Measurements from ENCODE around the gene NECAB2.

Gene NECAB2

GRCh38 chr16:83942074-83942473, 26.0 kb upstream of the NECAB2 start:
- no peak overlapping the region for H3K27ac ChIP-seq (ENCODE audit: insufficient read depth in 1 of 2, low read depth in 1 of 2, low read length in 2 of 2, poor library complexity in 1 of 2, severe bottlenecking in 2 of 2)
- no peaks in the 10 kb centered on the region for H3K4me1 ChIP-seq (ENCODE audit: control extremely low read depth in 1 of 4, control insufficient read depth in 4 of 4, insufficient read depth in 4 of 4, low read length in 3 of 4)
- 95% methylated on average over 10 of the region's 14 CpGs for WGBS (ENCODE audit: insufficient coverage)
- DNase-seq: no peak
- POLR2A ChIA-PET: no interaction called here
- H3K4me3 ChIP-seq (ENCODE audit: control insufficient read depth in 1 of 7, extremely low read depth in 1 of 7, insufficient read depth in 4 of 7, low read depth in 2 of 7, low read length in 6 of 7): no peak overlapping the region
- no peaks in the 10 kb centered on the region for H3K9me3 ChIP-seq (ENCODE audit: control extremely low read depth in 1 of 5, control insufficient read depth in 4 of 5, insufficient read depth in 2 of 5, low read depth in 1 of 5, low read length in 4 of 5)
- no peaks in the 10 kb centered on the region for H3K27me3 ChIP-seq (replicated peaks in 2 of 5; ENCODE audit: control insufficient read depth in 4 of 5, insufficient read depth in 5 of 5, low read length in 4 of 5)
- H3K36me3 ChIP-seq (ENCODE audit: control insufficient read depth in 4 of 4, insufficient read depth in 4 of 4, low read length in 3 of 4): no peaks in the 10 kb centered on the region
- CTCF ChIA-PET: interaction anchor here (1.3 kb wide), 1 partner anchor 13 kb away, joined by 4 read pairs; no protein-coding TSS in a partner anchor

DNA sequence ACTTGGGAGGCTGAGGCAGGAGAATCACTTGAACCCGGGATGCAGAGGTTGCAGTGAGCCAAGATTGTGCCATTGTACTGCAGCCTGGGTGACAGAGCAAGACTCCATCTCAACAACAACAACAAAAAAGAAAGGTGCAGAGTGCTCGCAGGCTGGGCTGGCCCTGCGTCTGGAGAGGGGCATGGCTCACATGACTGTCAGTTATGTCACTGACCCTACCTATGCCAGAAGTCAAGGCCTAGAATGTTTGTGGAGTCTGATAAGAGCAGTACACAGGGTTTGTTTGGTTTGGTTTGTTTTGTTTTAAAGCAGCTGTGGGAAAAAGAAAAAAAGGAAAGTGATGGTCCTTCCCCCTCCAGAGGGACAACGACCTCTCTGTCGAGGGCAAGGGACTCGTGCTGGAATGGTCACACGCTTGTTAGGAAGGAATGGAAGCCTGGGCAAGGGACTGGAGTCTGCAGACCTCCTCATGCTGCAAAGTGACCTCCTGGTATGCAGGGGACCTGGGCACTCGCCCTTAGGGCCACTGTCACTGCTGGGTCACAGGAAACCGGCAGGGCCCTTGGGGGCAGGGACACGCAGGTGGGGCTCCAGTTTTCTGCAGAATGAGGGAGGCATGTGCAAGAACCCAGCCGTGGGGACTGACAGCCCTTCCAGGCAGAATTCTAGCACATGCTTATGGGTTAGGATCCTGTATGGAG, 25.1 kb upstream of the NECAB2 start:
- Histone ChIP-seq H3K36me3 (ENCODE audit: control insufficient read depth in 4 of 4, insufficient read depth in 4 of 4, low read length in 3 of 4) (no peaks in the 10 kb centered on the region), H3K27ac (ENCODE audit: insufficient read depth in 1 of 2, low read depth in 1 of 2, low read length in 2 of 2, poor library complexity in 1 of 2, severe bottlenecking in 2 of 2) (no peak overlapping the region), H3K4me1 (ENCODE audit: control extremely low read depth in 1 of 4, control insufficient read depth in 4 of 4, insufficient read depth in 4 of 4, low read length in 3 of 4) (no peaks in the 10 kb centered on the region), H3K9me3 (ENCODE audit: control extremely low read depth in 1 of 5, control insufficient read depth in 4 of 5, insufficient read depth in 2 of 5, low read depth in 1 of 5, low read length in 4 of 5) (no peaks in the 10 kb centered on the region), H3K4me3 (ENCODE audit: control insufficient read depth in 1 of 7, extremely low read depth in 1 of 7, insufficient read depth in 4 of 7, low read depth in 2 of 7, low read length in 6 of 7) (no peak overlapping the region), H3K27me3 (replicated peaks in 2 of 5; ENCODE audit: control insufficient read depth in 4 of 5, insufficient read depth in 5 of 5, low read length in 4 of 5) (no peaks in the 10 kb centered on the region)
- CTCF ChIA-PET: no interaction called here
- WGBS (ENCODE audit: insufficient coverage): 93% methylated on average over 9 of the region's 11 CpGs
- no peak for DNase-seq
- POLR2A ChIA-PET: no interaction called here

- Histone ChIP-seq H3K9me3 (ENCODE audit: control extremely low read depth in 1 of 5, control insufficient read depth in 4 of 5, insufficient read depth in 2 of 5, low read depth in 1 of 5, low read length in 4 of 5) (no peaks in the 10 kb centered on the region), H3K4me1 (ENCODE audit: control extremely low read depth in 1 of 4, control insufficient read depth in 4 of 4, insufficient read depth in 4 of 4, low read length in 3 of 4) (no peaks in the 10 kb centered on the region), H3K27ac (ENCODE audit: insufficient read depth in 1 of 2, low read depth in 1 of 2, low read length in 2 of 2, poor library complexity in 1 of 2, severe bottlenecking in 2 of 2) (no peak overlapping the region), H3K4me3 (ENCODE audit: control insufficient read depth in 1 of 7, extremely low read depth in 1 of 7, insufficient read depth in 4 of 7, low read depth in 2 of 7, low read length in 6 of 7) (no peak overlapping the region), H3K36me3 (ENCODE audit: control insufficient read depth in 4 of 4, insufficient read depth in 4 of 4, low read length in 3 of 4) (no peaks in the 10 kb centered on the region), H3K27me3 (replicated peaks in 2 of 5; ENCODE audit: control insufficient read depth in 4 of 5, insufficient read depth in 5 of 5, low read length in 4 of 5) (no peaks in the 10 kb centered on the region)
- POLR2A ChIA-PET: no interaction called here
- CTCF ChIA-PET: interaction anchor here (1.2 kb wide), 1 partner anchor 15 kb away, joined by 4 read pairs; no protein-coding TSS in a partner anchor
- DNase-seq: no peak
- 95% methylated on average over 10 of the region's 10 CpGs for whole genome bisulfite sequencing (ENCODE audit: insufficient coverage)
These were observed 24.5 kb upstream of the NECAB2 start for GRCh38 chr16:83943516-83944050.

DNA sequence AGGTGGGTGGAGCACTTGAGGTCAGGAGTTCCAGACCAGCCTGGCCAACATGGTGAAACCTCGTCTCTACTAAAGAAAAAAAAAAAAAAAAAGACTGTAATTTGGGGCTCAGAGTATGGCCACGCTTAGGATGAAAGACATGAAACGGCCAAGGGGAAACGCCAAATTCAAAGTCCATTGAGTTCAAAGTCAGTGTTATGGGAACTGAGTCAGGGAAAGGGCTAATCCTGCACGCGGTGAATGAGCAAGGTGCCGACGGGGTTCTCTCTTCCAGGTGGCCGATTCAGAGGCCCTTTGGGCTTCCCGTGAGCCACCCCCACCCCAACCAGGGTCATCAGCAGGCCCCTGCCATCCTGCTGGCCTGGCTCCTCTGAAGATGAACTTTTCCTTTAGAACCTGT, 22.5 kb upstream of the NECAB2 start:
- DNase-seq: no peak
- ChIA-PET POLR2A (no interaction called here), CTCF (interaction anchor here (1.2 kb wide), 1 partner anchor 16 kb away, joined by 3 read pairs; no protein-coding TSS in a partner anchor)
- Histone ChIP-seq H3K27me3 (replicated peaks in 2 of 5; ENCODE audit: control insufficient read depth in 4 of 5, insufficient read depth in 5 of 5, low read length in 4 of 5) (no peaks in the 10 kb centered on the region), H3K4me3 (ENCODE audit: control insufficient read depth in 1 of 7, extremely low read depth in 1 of 7, insufficient read depth in 4 of 7, low read depth in 2 of 7, low read length in 6 of 7) (no peak overlapping the region), H3K4me1 (ENCODE audit: control extremely low read depth in 1 of 4, control insufficient read depth in 4 of 4, insufficient read depth in 4 of 4, low read length in 3 of 4) (no peaks in the 10 kb centered on the region), H3K27ac (ENCODE audit: insufficient read depth in 1 of 2, low read depth in 1 of 2, low read length in 2 of 2, poor library complexity in 1 of 2, severe bottlenecking in 2 of 2) (no peak overlapping the region), H3K9me3 (ENCODE audit: control extremely low read depth in 1 of 5, control insufficient read depth in 4 of 5, insufficient read depth in 2 of 5, low read depth in 1 of 5, low read length in 4 of 5) (no peaks in the 10 kb centered on the region), H3K36me3 (ENCODE audit: control insufficient read depth in 4 of 4, insufficient read depth in 4 of 4, low read length in 3 of 4) (no peaks in the 10 kb centered on the region)
- over 99% methylated on average over 9 of the region's 10 CpGs for WGBS (ENCODE audit: insufficient coverage)

GRCh38 chr16:83946154-83946780, 21.8 kb upstream of the NECAB2 start:
- Histone ChIP-seq H3K27me3 (replicated peaks in 2 of 5; ENCODE audit: control insufficient read depth in 4 of 5, insufficient read depth in 5 of 5, low read length in 4 of 5) (no peaks in the 10 kb centered on the region), H3K36me3 (ENCODE audit: control insufficient read depth in 4 of 4, insufficient read depth in 4 of 4, low read length in 3 of 4) (no peaks in the 10 kb centered on the region), H3K27ac (ENCODE audit: insufficient read depth in 1 of 2, low read depth in 1 of 2, low read length in 2 of 2, poor library complexity in 1 of 2, severe bottlenecking in 2 of 2) (no peak overlapping the region), H3K4me1 (ENCODE audit: control extremely low read depth in 1 of 4, control insufficient read depth in 4 of 4, insufficient read depth in 4 of 4, low read length in 3 of 4) (no peaks in the 10 kb centered on the region), H3K9me3 (ENCODE audit: control extremely low read depth in 1 of 5, control insufficient read depth in 4 of 5, insufficient read depth in 2 of 5, low read depth in 1 of 5, low read length in 4 of 5) (no peaks in the 10 kb centered on the region), H3K4me3 (ENCODE audit: control insufficient read depth in 1 of 7, extremely low read depth in 1 of 7, insufficient read depth in 4 of 7, low read depth in 2 of 7, low read length in 6 of 7) (no peak overlapping the region)
- no peak for DNase-seq
- POLR2A ChIA-PET: no interaction called here
- WGBS (ENCODE audit: insufficient coverage): 93% methylated on average over 20 of the region's 24 CpGs
- CTCF ChIA-PET: interaction anchor here (1.2 to 1.8 kb wide), 2 partner anchors 10 to 17 kb away, joined by 3 to 7 read pairs; no protein-coding TSS in a partner anchor

- no peak for DNase-seq
- Histone ChIP-seq H3K4me1 (ENCODE audit: control extremely low read depth in 1 of 4, control insufficient read depth in 4 of 4, insufficient read depth in 4 of 4, low read length in 3 of 4) (no peaks in the 10 kb centered on the region), H3K4me3 (ENCODE audit: control insufficient read depth in 1 of 7, extremely low read depth in 1 of 7, insufficient read depth in 4 of 7, low read depth in 2 of 7, low read length in 6 of 7) (no peak overlapping the region), H3K27me3 (replicated peaks in 2 of 5; ENCODE audit: control insufficient read depth in 4 of 5, insufficient read depth in 5 of 5, low read length in 4 of 5) (no peaks in the 10 kb centered on the region), H3K27ac (ENCODE audit: insufficient read depth in 1 of 2, low read depth in 1 of 2, low read length in 2 of 2, poor library complexity in 1 of 2, severe bottlenecking in 2 of 2) (no peak overlapping the region), H3K9me3 (ENCODE audit: control extremely low read depth in 1 of 5, control insufficient read depth in 4 of 5, insufficient read depth in 2 of 5, low read depth in 1 of 5, low read length in 4 of 5) (no peaks in the 10 kb centered on the region), H3K36me3 (ENCODE audit: control insufficient read depth in 4 of 4, insufficient read depth in 4 of 4, low read length in 3 of 4) (no peaks in the 10 kb centered on the region)
- ChIA-PET POLR2A (no interaction called here), CTCF (interaction anchor here (1.2 to 1.8 kb wide), 2 partner anchors 10 to 17 kb away, joined by 3 to 7 read pairs; no protein-coding TSS in a partner anchor)
- 86% methylated on average over 14 of the region's 21 CpGs for WGBS (ENCODE audit: insufficient coverage)
These were observed 21.1 kb upstream of the NECAB2 start for GRCh38 chr16:83946781-83947566.
